ENCODE results near the gene PCDHGA8.

DNA sequence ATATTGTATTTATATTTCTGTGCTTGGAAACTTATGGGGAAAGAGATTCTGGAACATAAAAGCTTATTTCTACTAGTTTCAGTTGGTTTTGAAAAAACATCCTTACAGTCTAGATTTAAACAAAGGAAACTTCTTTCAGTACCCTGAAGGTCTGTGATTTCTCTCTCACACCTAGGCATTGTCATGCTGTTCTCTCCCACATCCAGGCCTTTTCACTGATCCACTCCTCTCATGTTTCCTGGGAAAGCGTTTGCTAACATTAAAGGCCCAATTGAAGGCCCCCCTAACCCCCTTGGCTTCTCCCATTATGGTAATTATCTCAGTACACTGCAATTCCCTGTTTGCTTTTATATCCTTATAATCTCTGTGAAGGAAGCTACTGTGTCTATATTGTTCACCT lies 49.7 kb upstream of the PCDHGA8 start:
- TF ChIP-seq, protein P1, sequence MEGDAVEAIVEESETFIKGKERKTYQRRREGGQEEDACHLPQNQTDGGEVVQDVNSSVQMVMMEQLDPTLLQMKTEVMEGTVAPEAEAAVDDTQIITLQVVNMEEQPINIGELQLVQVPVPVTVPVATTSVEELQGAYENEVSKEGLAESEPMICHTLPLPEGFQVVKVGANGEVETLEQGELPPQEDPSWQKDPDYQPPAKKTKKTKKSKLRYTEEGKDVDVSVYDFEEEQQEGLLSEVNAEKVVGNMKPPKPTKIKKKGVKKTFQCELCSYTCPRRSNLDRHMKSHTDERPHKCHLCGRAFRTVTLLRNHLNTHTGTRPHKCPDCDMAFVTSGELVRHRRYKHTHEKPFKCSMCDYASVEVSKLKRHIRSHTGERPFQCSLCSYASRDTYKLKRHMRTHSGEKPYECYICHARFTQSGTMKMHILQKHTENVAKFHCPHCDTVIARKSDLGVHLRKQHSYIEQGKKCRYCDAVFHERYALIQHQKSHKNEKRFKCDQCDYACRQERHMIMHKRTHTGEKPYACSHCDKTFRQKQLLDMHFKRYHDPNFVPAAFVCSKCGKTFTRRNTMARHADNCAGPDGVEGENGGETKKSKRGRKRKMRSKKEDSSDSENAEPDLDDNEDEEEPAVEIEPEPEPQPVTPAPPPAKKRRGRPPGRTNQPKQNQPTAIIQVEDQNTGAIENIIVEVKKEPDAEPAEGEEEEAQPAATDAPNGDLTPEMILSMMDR (IDR thresholded peaks at IDR 0.05), result no peak
- no peak for TF ChIP-seq KDM1A (IDR thresholded peaks at IDR 0.05; ENCODE audit: low read depth)
- TF ChIP-seq CEBPB (IDR thresholded peaks at IDR 0.05), result no peak
- TF ChIP-seq RAD21 (conservative IDR thresholded peaks at IDR 0.05 in 1 of 2, IDR thresholded peaks at IDR 0.05 in 1 of 2), result no peak
- TF ChIP-seq JUNB (IDR thresholded peaks at IDR 0.05), result no peak
- no peak for TF ChIP-seq MYC (IDR thresholded peaks at IDR 0.05; ENCODE audit: borderline replicate concordance, low read length)
- TF ChIP-seq, protein P2, sequence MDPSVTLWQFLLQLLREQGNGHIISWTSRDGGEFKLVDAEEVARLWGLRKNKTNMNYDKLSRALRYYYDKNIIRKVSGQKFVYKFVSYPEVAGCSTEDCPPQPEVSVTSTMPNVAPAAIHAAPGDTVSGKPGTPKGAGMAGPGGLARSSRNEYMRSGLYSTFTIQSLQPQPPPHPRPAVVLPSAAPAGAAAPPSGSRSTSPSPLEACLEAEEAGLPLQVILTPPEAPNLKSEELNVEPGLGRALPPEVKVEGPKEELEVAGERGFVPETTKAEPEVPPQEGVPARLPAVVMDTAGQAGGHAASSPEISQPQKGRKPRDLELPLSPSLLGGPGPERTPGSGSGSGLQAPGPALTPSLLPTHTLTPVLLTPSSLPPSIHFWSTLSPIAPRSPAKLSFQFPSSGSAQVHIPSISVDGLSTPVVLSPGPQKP (IDR thresholded peaks at IDR 0.05; ENCODE audit: low read depth, low read length), result no peak
- TF ChIP-seq CHD2 (IDR thresholded peaks at IDR 0.05; ENCODE audit: low read length, partially characterized antibody), result no peak
